IMR-90 (cell line): ENCODE measurements around the gene GALNT9. TPM values are rescaled to one million over a fixed set of nuclear protein-coding genes. Genes with fewer than 3 reads are reported as not detected.

ENCODE experiments used
- ATAC-seq: fragments of 200-7000 bp; cut with Tn5 transposase; 2 replicates; pipeline ENCODE4 v1.9.1; 2020; ENCODE audit warnings: low read depth, mild to moderate bottlenecking, moderate library complexity
- BruUV-seq: library from RNA; stranded (reverse); fragments of 400-500 nt; replicated peaks from 2 replicates; lab custom pipeline; 2021; lab: Mats Ljungman, UMichigan
- CTCF ChIA-PET: fragments of 300-600 bp; formaldehyde crosslinking; extraction: SDS; loops from one replicate; lab custom pipeline; 2021; ENCODE audit warnings: antibody characterized with exemption; lab: Yijun Ruan, JAX
- POLR2A ChIA-PET: fragments of 300-600 bp; sonication (Branson Sonifier 250); formaldehyde crosslinking; loops from one replicate; lab custom pipeline; 2022; ENCODE audit warnings: antibody characterized with exemption; ENCODE audit not compliant: unreplicated experiment; lab: Charles Lee
- DNase-seq: peaks from one replicate; pipeline ENCODE4 v3.0.0; 2013
- H2AFZ ChIP-seq: replicated peaks from 2 replicates; pipeline ENCODE3; 2013; ENCODE audit warnings: low read length, mild to moderate bottlenecking; ENCODE audit not compliant: poor library complexity
- H2AK5ac ChIP-seq: 2 replicates; pipeline ENCODE4 v1.6.1; 2013; ENCODE audit warnings: low read depth, low read length, inconsistent platforms
- H2AK9ac ChIP-seq: replicated peaks from 2 replicates; pipeline ENCODE3; 2013; ENCODE audit warnings: mild to moderate bottlenecking, low read depth, low read length, moderate library complexity; ENCODE audit not compliant: poor library complexity
- H2BK120ac ChIP-seq: 2 replicates; pipeline ENCODE4 v1.6.1; 2013; ENCODE audit warnings: low read depth, low read length, inconsistent platforms
- H2BK15ac ChIP-seq: 3 replicates; pipeline ENCODE4 v1.6.1; 2013; ENCODE audit warnings: low read depth, low read length, inconsistent platforms
- H2BK20ac ChIP-seq: 2 replicates; pipeline ENCODE4 v1.6.1; 2013; ENCODE audit warnings: low read depth, mild to moderate bottlenecking, inconsistent platforms, low read length, moderate library complexity
- H2BK5ac ChIP-seq: 2 replicates; pipeline ENCODE4 v1.6.1; 2013; ENCODE audit warnings: mild to moderate bottlenecking, low read depth, low read length, inconsistent platforms; ENCODE audit not compliant: poor library complexity, severe bottlenecking
- H3K14ac ChIP-seq: replicated peaks from 2 replicates; pipeline ENCODE4 v1.6.1; 2013; ENCODE audit warnings: low read depth, low read length, inconsistent platforms
- H3K18ac ChIP-seq: 2 replicates; pipeline ENCODE4 v1.6.1; 2013; ENCODE audit warnings: low read depth, low read length, control low read depth
- H3K23ac ChIP-seq: 2 replicates; pipeline ENCODE4 v1.6.1; 2013; ENCODE audit warnings: low read depth, low read length, inconsistent platforms
- H3K27ac ChIP-seq: 2 replicates; pipeline ENCODE4 v1.5.1; 2013; ENCODE audit warnings: mild to moderate bottlenecking, control low read depth, low read length; ENCODE audit not compliant: insufficient read depth
- H3K27me3 ChIP-seq: 2 replicates; pipeline ENCODE4 v1.6.1; 2013; ENCODE audit warnings: low read length; ENCODE audit not compliant: control insufficient read depth, insufficient read depth
- H3K36me3 ChIP-seq: 2 replicates; pipeline ENCODE4 v1.6.1; 2013; ENCODE audit warnings: low read length, mixed read lengths; ENCODE audit not compliant: control insufficient read depth, insufficient read depth
- H3K4ac ChIP-seq: 2 replicates; pipeline ENCODE4 v1.6.1; 2013; ENCODE audit warnings: low read depth, low read length, inconsistent platforms
- H3K4me1 ChIP-seq: 2 replicates; pipeline ENCODE4 v1.6.1; 2013; ENCODE audit warnings: low read length, mixed read lengths; ENCODE audit not compliant: control insufficient read depth, insufficient read depth
- H3K4me2 ChIP-seq: 2 replicates; pipeline ENCODE4 v1.6.1; 2013; ENCODE audit warnings: low read depth, mild to moderate bottlenecking, control low read depth, low read length, moderate library complexity
- H3K4me3 ChIP-seq: 2 replicates; pipeline ENCODE4 v1.5.1; 2013; ENCODE audit warnings: low read depth, mild to moderate bottlenecking, control low read depth, low read length, moderate library complexity; ENCODE audit not compliant: insufficient read depth
- H3K56ac ChIP-seq: 2 replicates; pipeline ENCODE4 v1.6.1; 2013; ENCODE audit warnings: low read length, inconsistent platforms; ENCODE audit not compliant: insufficient read depth; ENCODE audit errors: extremely low read depth
- H3K79me1 ChIP-seq, 2 experiments: 2 replicates each; pipeline ENCODE4 v1.6.1; 2013; ENCODE audit warnings: low read length in 2 of 2, inconsistent platforms in 1 of 2, low read depth in 1 of 2
- H3K9ac ChIP-seq: 2 replicates; pipeline ENCODE4 v1.6.1; 2013; ENCODE audit warnings: low read depth, low read length, control low read depth
- H3K9me1 ChIP-seq: 2 replicates; pipeline ENCODE4 v1.6.1; 2013; ENCODE audit warnings: low read length, inconsistent platforms; ENCODE audit not compliant: insufficient read depth
- H3K9me3 ChIP-seq: 2 replicates; pipeline ENCODE4 v1.6.1; 2013; ENCODE audit warnings: low read length; ENCODE audit not compliant: control insufficient read depth, insufficient read depth
- H4K20me1 ChIP-seq: 2 replicates; pipeline ENCODE4 v1.6.1; 2013; ENCODE audit warnings: low read length, inconsistent platforms; ENCODE audit not compliant: insufficient read depth
- H4K5ac ChIP-seq: 2 replicates; pipeline ENCODE4 v1.6.1; 2013; ENCODE audit warnings: mild to moderate bottlenecking, low read depth, low read length, control low read depth
- H4K8ac ChIP-seq, 2 experiments: 2 replicates each; pipeline ENCODE4 v1.6.1; 2013; ENCODE audit warnings: low read depth in 2 of 2, low read length in 2 of 2, control low read depth in 1 of 2, inconsistent platforms in 1 of 2
- H4K91ac ChIP-seq: 2 replicates; pipeline ENCODE4 v1.6.1; 2013; ENCODE audit warnings: low read depth, low read length, inconsistent platforms; ENCODE audit not compliant: insufficient read depth
- BHLHE40 ChIP-seq: fragments of 150-350 bp; IDR thresholded peaks from 2 replicates; pipeline ENCODE4 v1.6.1; 2016; ENCODE audit warnings: mild to moderate bottlenecking, low read depth, low read length
- CEBPB ChIP-seq: IDR thresholded peaks from 2 replicates; pipeline ENCODE4 v1.6.1; 2012; ENCODE audit warnings: low read depth, low read length, improper control_type of control experiment
- MAZ ChIP-seq: IDR thresholded peaks from 2 replicates; pipeline ENCODE4 v1.6.1; 2012; ENCODE audit warnings: low read depth, mild to moderate bottlenecking, low read length, improper control_type of control experiment, moderate library complexity, borderline replicate concordance
- MXI1 ChIP-seq: IDR thresholded peaks from 2 replicates; pipeline ENCODE4 v1.6.1; 2012; ENCODE audit warnings: low read depth, mild to moderate bottlenecking, low read length, moderate library complexity, borderline replicate concordance
- NFE2L2 ChIP-seq: fragments of 150-350 bp; IDR thresholded peaks from 2 replicates; pipeline ENCODE4 v1.6.1; 2016; ENCODE audit warnings: low read depth, mild to moderate bottlenecking, low read length
- POLR2A ChIP-seq: IDR thresholded peaks from 2 replicates; pipeline ENCODE4 v1.6.1; 2012; ENCODE audit warnings: mild to moderate bottlenecking, low read depth, low read length
- RCOR1 ChIP-seq: IDR thresholded peaks from 2 replicates; pipeline ENCODE4 v1.6.1; 2012; ENCODE audit warnings: mild to moderate bottlenecking, low read length, improper control_type of control experiment; ENCODE audit not compliant: insufficient replicate concordance
- RFX5 ChIP-seq: IDR thresholded peaks from 2 replicates; pipeline ENCODE4 v1.8.0; 2012; ENCODE audit warnings: low read depth, mild to moderate bottlenecking, low read length, moderate library complexity
- WGBS, 2 experiments: methylation state at CpG; one replicate each; pipeline versions ENCODE4 v1.1.5 to v1.1.7; 2013; ENCODE audit warnings: missing lambda C conversion rate in 2 of 2; ENCODE audit not compliant: insufficient read length in 1 of 2; ENCODE audit errors: extremely low coverage in 2 of 2; 5-methylcytosine and 5-hydroxymethylcytosine counted together
- dilution Hi-C: fragments of 300-500 bp; cut with HindIII; formaldehyde crosslinking; loops from one replicate; pipeline ENCODE4 v1.14.3; 2018; ENCODE audit warnings: low sequenced_read_pairs; ENCODE audit not compliant: unreplicated experiment
- in situ Hi-C: fragments of 300-500 bp; cut with MboI; formaldehyde crosslinking; loops from 3 replicates; pipeline ENCODE4 v1.14.3; 2019; ENCODE audit warnings: low sequenced_read_pairs, inconsistent platforms, mixed read lengths
- intact Hi-C: fragments of 100-400 bp; cut with micrococcal nuclease; formaldehyde crosslinking; loops from 2 replicates; pipeline ENCODE4 v1.10.0; 2022
- polyA plus RNA-seq, 3 experiments: library from polyadenylated mRNA; depleted of rRNA; stranded (reverse); fragments of >200 nt; gene quantifications; 2 replicates each; pipeline ENCODE4 v1.2.3, GENCODE V29; 2012; ENCODE audit warnings: low replicate concordance in 1 of 3
- total RNA-seq: library from RNA; depleted of rRNA; stranded (reverse); fragments of >200 nt; gene quantifications from 2 replicates; pipeline ENCODE4 v1.2.3, GENCODE V29; 2012
- TF ChIP-seq, protein P1 (sequence below): fragments of 150-350 bp; IDR thresholded peaks from 2 replicates; pipeline ENCODE4 v1.6.1; 2016; ENCODE audit warnings: low read depth, mild to moderate bottlenecking, low read length, moderate library complexity, borderline replicate concordance
- TF ChIP-seq, protein P2 (sequence below): fragments of 150-350 bp; IDR thresholded peaks from 2 replicates; pipeline ENCODE4 v1.6.1; 2017; ENCODE audit warnings: mild to moderate bottlenecking, antibody characterized with exemption, low read length, low read depth

Gene GALNT9
- total and polyA plus RNA-seq, 2 of the 4 experiments (the other 2 are of a cell fraction), result under 0.01 to 0.12 TPM

- no peak for TF ChIP-seq RFX5
Measured at GRCh38 chr12:132155771-132156572, 173.4 kb downstream of the GALNT9 start (continued).

DNA sequence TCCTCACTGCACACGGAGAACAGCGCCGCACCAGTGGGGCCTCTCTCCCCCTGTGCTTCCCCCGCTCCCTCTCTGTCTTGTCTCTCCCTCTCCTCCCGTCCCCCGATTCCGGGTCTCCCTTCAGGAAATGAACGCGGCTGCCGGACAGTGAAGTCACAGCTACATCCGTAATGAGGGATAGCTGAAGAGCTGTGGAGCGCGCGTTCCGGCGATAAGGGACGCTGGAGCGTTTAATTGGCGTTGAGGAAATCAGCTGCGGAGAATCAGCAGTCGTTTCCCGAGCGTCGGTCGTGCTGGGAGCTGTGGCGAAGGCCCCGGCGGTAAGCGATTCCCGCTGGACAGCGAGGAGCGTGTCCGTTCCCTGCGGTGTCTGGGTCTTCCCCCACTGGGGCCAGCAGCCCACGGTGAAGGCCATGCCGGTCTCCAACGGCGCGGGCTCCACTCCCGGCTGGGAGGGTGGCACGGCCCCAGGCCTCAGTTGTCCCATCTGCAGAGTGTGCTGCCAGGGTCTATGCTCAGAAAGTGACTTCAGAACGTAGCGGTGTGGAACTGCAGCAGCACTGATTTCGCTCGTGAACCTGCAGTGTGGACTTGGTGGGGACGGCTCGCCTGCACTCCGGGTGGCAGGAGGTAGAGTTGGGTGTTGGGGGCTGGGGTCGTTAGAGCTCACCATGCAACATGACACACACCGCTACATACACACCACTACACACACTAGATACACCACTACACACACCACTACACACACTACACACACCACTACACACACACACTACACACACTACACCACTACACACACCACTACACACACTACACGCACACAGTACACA lies 174.2 kb downstream of the GALNT9 start:
- Histone ChIP-seq H4K5ac (no peak overlapping the region), H3K4me3 (no peak overlapping the region), H4K20me1 (peaks cover 18% of the 10 kb centered on the region), H3K4ac (no peak overlapping the region), H2AK5ac (no peak overlapping the region), H3K14ac (no peak overlapping the region), H3K36me3 (peaks cover 18% of the 10 kb centered on the region), H3K27ac (no peak overlapping the region), H2BK5ac (peak overlapping the region; percentile 95), H2BK20ac (no peak overlapping the region), H2BK15ac (no peak overlapping the region), H4K91ac (no peak overlapping the region), H3K4me1 (no peaks in the 10 kb centered on the region), H3K27me3 (no peaks in the 10 kb centered on the region), H3K79me1 (no peaks in the 10 kb centered on the region), H2AK9ac (no peak overlapping the region), H4K8ac (no peak overlapping the region), H3K56ac (no peak overlapping the region), H3K23ac (no peak overlapping the region), H3K18ac (no peak overlapping the region), H2AFZ (peak overlapping the region; percentile 43), H2BK120ac (no peak overlapping the region), H3K4me2 (no peak overlapping the region), H3K9me3 (no peaks in the 10 kb centered on the region), H3K9me1 (peaks cover 16% of the 10 kb centered on the region; the same call in 1 of the 2 replicates), H3K9ac (no peak overlapping the region)
- DNase-seq (no peak), ATAC-seq (no peak)
- intact Hi-C loops (loop anchor here (1.0 to 5.0 kb wide), 4 partner anchors 64 to 462 kb away; partner anchors contain the start of gene P2RX2), dilution Hi-C loops (no loop called here), in situ Hi-C loops (loop anchor here (5.0 kb wide), 1 partner anchor 262 kb away; no protein-coding TSS in a partner anchor)
- WGBS, 2 experiments, result 84 to 100% methylated on average over 1 to 26 of the region's 51 CpGs
- CTCF ChIA-PET, result no interaction called here
- BruUV-seq, result no TSS peak
- POLR2A ChIA-PET, result no interaction called here
- TF ChIP-seq RFX5, result no peak
- TF ChIP-seq POLR2A, result no peak
- TF ChIP-seq MAZ, result no peak
- no peak for TF ChIP-seq MXI1
- TF ChIP-seq BHLHE40, result no peak
- TF ChIP-seq, protein P1, sequence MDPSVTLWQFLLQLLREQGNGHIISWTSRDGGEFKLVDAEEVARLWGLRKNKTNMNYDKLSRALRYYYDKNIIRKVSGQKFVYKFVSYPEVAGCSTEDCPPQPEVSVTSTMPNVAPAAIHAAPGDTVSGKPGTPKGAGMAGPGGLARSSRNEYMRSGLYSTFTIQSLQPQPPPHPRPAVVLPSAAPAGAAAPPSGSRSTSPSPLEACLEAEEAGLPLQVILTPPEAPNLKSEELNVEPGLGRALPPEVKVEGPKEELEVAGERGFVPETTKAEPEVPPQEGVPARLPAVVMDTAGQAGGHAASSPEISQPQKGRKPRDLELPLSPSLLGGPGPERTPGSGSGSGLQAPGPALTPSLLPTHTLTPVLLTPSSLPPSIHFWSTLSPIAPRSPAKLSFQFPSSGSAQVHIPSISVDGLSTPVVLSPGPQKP, result no peak
- TF ChIP-seq RCOR1, result no peak
- no peak for TF ChIP-seq CEBPB
- TF ChIP-seq NFE2L2, result no peak
- TF ChIP-seq, protein P2, sequence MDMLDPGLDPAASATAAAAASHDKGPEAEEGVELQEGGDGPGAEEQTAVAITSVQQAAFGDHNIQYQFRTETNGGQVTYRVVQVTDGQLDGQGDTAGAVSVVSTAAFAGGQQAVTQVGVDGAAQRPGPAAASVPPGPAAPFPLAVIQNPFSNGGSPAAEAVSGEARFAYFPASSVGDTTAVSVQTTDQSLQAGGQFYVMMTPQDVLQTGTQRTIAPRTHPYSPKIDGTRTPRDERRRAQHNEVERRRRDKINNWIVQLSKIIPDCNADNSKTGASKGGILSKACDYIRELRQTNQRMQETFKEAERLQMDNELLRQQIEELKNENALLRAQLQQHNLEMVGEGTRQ, result no peak
